Activated CD4-positive, alpha-beta T cell treated with anti-CD3 and anti-CD28 coated beads, Interleukin-2, amount 10 ng/mL, durations not matched to agents 24 days and 14 days (primary cell): ENCODE data around the gene ELAPOR1. TPM values are rescaled to one million over a fixed set of nuclear protein-coding genes. Genes with fewer than 3 reads are reported as not detected.

Experiments used
- DNase-seq: peaks from one replicate; pipeline ENCODE4 v3.0.0; 2022
- H3K27ac Mint-ChIP-seq: one replicate; pipeline ENCODE4 v1.8.0; 2022; ENCODE audit warnings: mild to moderate bottlenecking, mixed read lengths
- H3K27me3 Mint-ChIP-seq: one replicate; pipeline ENCODE4 v1.8.0; 2022; ENCODE audit warnings: mixed read lengths
- H3K36me3 Mint-ChIP-seq: one replicate; pipeline ENCODE4 v1.8.0; 2022; ENCODE audit warnings: low read depth, mild to moderate bottlenecking, mixed read lengths
- H3K4me1 Mint-ChIP-seq: one replicate; pipeline ENCODE4 v1.8.0; 2021; ENCODE audit warnings: mixed read lengths
- H3K4me3 Mint-ChIP-seq: one replicate; pipeline ENCODE4 v1.8.0; 2022; ENCODE audit warnings: mild to moderate bottlenecking, moderate library complexity, mixed read lengths
- H3K9me3 Mint-ChIP-seq: one replicate; pipeline ENCODE4 v1.8.0; 2021; ENCODE audit warnings: mixed read lengths
- intact Hi-C: fragments of 100-400 bp; cut with micrococcal nuclease; formaldehyde crosslinking; loops from one replicate; pipeline ENCODE4 v1.15.1; 2023
- total RNA-seq: library from RNA; stranded (reverse); gene quantifications from 2 replicates; pipeline ENCODE4 v1.2.3, GENCODE V29; 2022

ELAPOR1 gene
- total RNA-seq, 1 donor from 2014 or later: 32.0 TPM

GRCh38 chr1:109160071-109160840, 46.3 kb downstream of the ELAPOR1 start:
- Mint-ChIP-seq H3K4me1 (peaks cover 19% of the 10 kb centered on the region), H3K9me3 (no peaks in the 10 kb centered on the region), H3K27me3 (no peaks in the 10 kb centered on the region), H3K4me3 (no peak overlapping the region), H3K27ac (no peak overlapping the region), H3K36me3 (peaks cover 2% of the 10 kb centered on the region)
- intact Hi-C loops: no loop called here
- no peak for DNase-seq

GRCh38 chr1:109161858-109162606, 48.1 kb downstream of the ELAPOR1 start:
- intact Hi-C loops: loop anchor here (1.0 kb wide), 2 partner anchors 46 to 50 kb away; a partner anchor contains a TSS
- Mint-ChIP-seq H3K4me1 (peaks cover 19% of the 10 kb centered on the region), H3K36me3 (peaks cover 2% of the 10 kb centered on the region), H3K27me3 (no peaks in the 10 kb centered on the region), H3K9me3 (no peaks in the 10 kb centered on the region), H3K27ac (peak overlapping the region; percentile 77), H3K4me3 (peak overlapping the region; percentile 72)
- DNase-seq: peak; percentile 87

GRCh38 chr1:109162626-109163025, 48.7 kb downstream of the ELAPOR1 start:
- Mint-ChIP-seq H3K4me3 (no peak overlapping the region), H3K4me1 (peaks cover 19% of the 10 kb centered on the region), H3K36me3 (peaks cover 2% of the 10 kb centered on the region), H3K9me3 (no peaks in the 10 kb centered on the region), H3K27ac (peak overlapping the region; percentile 77), H3K27me3 (no peaks in the 10 kb centered on the region)
- DNase-seq: peak; percentile 59
- intact Hi-C loops: loop anchor here (1.0 kb wide), 2 partner anchors 46 to 50 kb away; a partner anchor contains a TSS

GRCh38 chr1:109163551-109163950, 49.6 kb downstream of the ELAPOR1 start:
- Mint-ChIP-seq H3K4me1 (peaks cover 19% of the 10 kb centered on the region), H3K36me3 (peaks cover 2% of the 10 kb centered on the region), H3K27me3 (no peaks in the 10 kb centered on the region), H3K9me3 (no peaks in the 10 kb centered on the region), H3K27ac (no peak overlapping the region), H3K4me3 (no peak overlapping the region)
- intact Hi-C loops: no loop called here
- no peak for DNase-seq

Other genes starting within 250 kb of the ELAPOR1 start
- gene GPSM2, start 237.1 kb upstream of the ELAPOR1 start, total RNA-seq: 9.7 TPM in 2 replicates
- gene CLCC1, start 150.6 kb upstream of the ELAPOR1 start, total RNA-seq: 21.5 and 26.2 TPM in 2 replicates
- 11.8 and 14.0 TPM in 2 replicates for gene WDR47, start 72.0 kb upstream of the ELAPOR1 start, total RNA-seq
- gene TAF13, start 38.1 kb upstream of the ELAPOR1 start, total RNA-seq: 24.9 and 31.7 TPM in 2 replicates
- 26.7 and 29.2 TPM in 2 replicates for gene TMEM167B, start 23.4 kb upstream of the ELAPOR1 start, total RNA-seq
- 141 and 150 TPM in 2 replicates for gene SARS1, start 99.8 kb downstream of the ELAPOR1 start, total RNA-seq
- 3.8 and 4.1 TPM in 2 replicates for gene CELSR2, start 135.4 kb downstream of the ELAPOR1 start, total RNA-seq
- gene PSRC1, start 169.0 kb downstream of the ELAPOR1 start, total RNA-seq: 4.5 and 5.0 TPM in 2 replicates
- not detected in 2 replicates for gene MYBPHL, start 192.9 kb downstream of the ELAPOR1 start, total RNA-seq